RWPE1 (cell line): ENCODE measurements around the gene DDIAS.
"Not testable (repeated sequence)": the region's sequence is repeated elsewhere in the genome, so short reads cannot be mapped to it uniquely, and the experiment has no call there.

ENCODE experiments used
- CTCF ChIA-PET: fragments of 350-600 bp; sonication (Branson Sonifier 250); formaldehyde crosslinking; extraction: SDS; loops from one replicate; lab custom pipeline; 2021; lab: Yijun Ruan, JAX
- POLR2A ChIA-PET: fragments of 400-600 bp; formaldehyde crosslinking; extraction: SDS; loops from one replicate; lab custom pipeline; 2020; ENCODE audit warnings: antibody characterized with exemption; ENCODE audit not compliant: low non-redundant PET; lab: Yijun Ruan, JAX
- DNase-seq: peaks from one replicate; pipeline ENCODE4 v3.0.0; 2012; ENCODE audit warnings: low spot score
- H3K27ac ChIP-seq: fragments of 450-650 bp; 2 replicates; pipeline ENCODE4 v1.5.1; 2017
- CTCF ChIP-seq: fragments of 450-650 bp; conservative IDR thresholded peaks from 2 replicates; pipeline ENCODE4 v1.5.1; 2017; ENCODE audit warnings: low read depth, mild to moderate bottlenecking

The DDIAS gene

GRCh38 chr11:82909015-82909640 lies 7.6 kb downstream of the DDIAS start:
- CTCF ChIA-PET, result no interaction called here

GRCh38 chr11:82919786-82920185 lies 18.2 kb downstream of the DDIAS start:
- H3K27ac ChIP-seq, POLR2A ChIA-PET, DNase-seq: not testable (repeated sequence)
- CTCF ChIA-PET, result interaction anchor here (0.7 kb wide), 1 partner anchor 636 kb away, joined by 3 read pairs; no protein-coding TSS in a partner anchor

More at GRCh38 chr11:82909015-82909640, 7.6 kb downstream of the DDIAS start:
- no peak for TF ChIP-seq CTCF
- POLR2A ChIA-PET, result no interaction called here
- no peak for DNase-seq
- no peak overlapping the region for H3K27ac ChIP-seq

GRCh38 chr11:82920227-82920626 lies 18.7 kb downstream of the DDIAS start:
- H3K27ac ChIP-seq, DNase-seq, POLR2A ChIA-PET: not testable (repeated sequence)
- CTCF ChIA-PET, result interaction anchor here (0.7 kb wide), 1 partner anchor 635 kb away, joined by 3 read pairs; no protein-coding TSS in a partner anchor

- DNase-seq, H3K27ac ChIP-seq, CTCF ChIA-PET, POLR2A ChIA-PET: not testable (repeated sequence)
These were observed 21.0 kb downstream of the DDIAS start for GRCh38 chr11:82922396-82923173.

- DNase-seq, result no peak
- ChIA-PET POLR2A (no interaction called here), CTCF (interaction anchor here (0.5 kb wide), 1 partner anchor 245 kb away, joined by 3 read pairs; no protein-coding TSS in a partner anchor)
- no peak overlapping the region for H3K27ac ChIP-seq
- TF ChIP-seq CTCF, result no peak
These were observed 23.1 kb downstream of the DDIAS start for GRCh38 chr11:82924522-82925224.

GRCh38 chr11:82927264-82927880 lies 25.8 kb downstream of the DDIAS start:
- ChIA-PET CTCF (interaction anchor here (0.6 to 0.8 kb wide), 7 partner anchors 11 to 218 kb away, joined by 3 to 8 read pairs (median 3); no protein-coding TSS in a partner anchor), POLR2A (no interaction called here)
- no peak overlapping the region for H3K27ac ChIP-seq
- DNase-seq, result peak; percentile 59
- TF ChIP-seq CTCF, result peak; percentile 81

- no peak for DNase-seq
- TF ChIP-seq CTCF, result no peak
- ChIA-PET POLR2A (no interaction called here), CTCF (no interaction called here)
- no peak overlapping the region for H3K27ac ChIP-seq
These were observed 27.6 kb downstream of the DDIAS start for GRCh38 chr11:82929121-82929520.
